GM23338 (cell line): ENCODE results near the gene SHROOM2. TPM values are rescaled to one million over a fixed set of nuclear protein-coding genes. Genes with fewer than 3 reads are reported as not detected.

ENCODE experiments used
- ATAC-seq: fragments of 200-7000 bp; cut with Tn5 transposase; 3 replicates; pipeline ENCODE4 v1.9.1; 2020
- DNase-seq: peaks from one replicate; pipeline ENCODE4 v3.0.0-alpha.2; 2015; ENCODE audit warnings: low spot score
- H2AFZ ChIP-seq: fragments of 200-600 bp; sonication (generic); 2 replicates; pipeline ENCODE4 v1.8.0; 2016; ENCODE audit warnings: antibody characterized with exemption, mild to moderate bottlenecking, moderate library complexity
- H3F3A ChIP-seq: fragments of 200-600 bp; sonication (generic); replicated peaks from 2 replicates; pipeline ENCODE4 v1.8.0; 2017; ENCODE audit warnings: antibody characterized with exemption, mixed run types, low read depth
- H3K27ac ChIP-seq: fragments of 200-600 bp; sonication (generic); 2 replicates; pipeline ENCODE4 v1.6.1; 2016; ENCODE audit warnings: low read depth
- H3K27me3 ChIP-seq: fragments of 200-600 bp; sonication (generic); 2 replicates; pipeline ENCODE4 v1.8.0; 2016; ENCODE audit warnings: mild to moderate bottlenecking, mixed run types, moderate library complexity; ENCODE audit not compliant: insufficient read depth
- H3K36me3 ChIP-seq: fragments of 200-600 bp; sonication (generic); 2 replicates; pipeline ENCODE4 v1.8.0; 2016; ENCODE audit warnings: mild to moderate bottlenecking; ENCODE audit not compliant: insufficient read depth
- H3K4me1 ChIP-seq: fragments of 200-600 bp; sonication (generic); 2 replicates; pipeline ENCODE4 v1.8.0; 2016; ENCODE audit warnings: mild to moderate bottlenecking, moderate library complexity; ENCODE audit not compliant: insufficient read depth
- H3K4me2 ChIP-seq: fragments of 200-600 bp; sonication (generic); 2 replicates; pipeline ENCODE4 v1.7.1; 2017; ENCODE audit warnings: mixed run types
- H3K4me3 ChIP-seq: fragments of 200-600 bp; sonication (generic); 2 replicates; pipeline ENCODE4 v1.6.1; 2016; ENCODE audit warnings: mixed run types
- H3K79me2 ChIP-seq: fragments of 200-600 bp; sonication (generic); replicated peaks from 2 replicates; pipeline ENCODE4 v1.8.0; 2017; ENCODE audit warnings: mild to moderate bottlenecking; ENCODE audit not compliant: insufficient read depth
- H3K9me2 ChIP-seq: fragments of 200-600 bp; sonication (generic); 2 replicates; pipeline ENCODE4 v1.8.0; 2017; ENCODE audit not compliant: insufficient read depth
- H4K20me1 ChIP-seq: fragments of 200-600 bp; sonication (generic); replicated peaks from 2 replicates; pipeline ENCODE4 v1.8.0; 2017; ENCODE audit warnings: mild to moderate bottlenecking; ENCODE audit not compliant: insufficient read depth
- H3K27ac Mint-ChIP-seq: 2 replicates; pipeline ENCODE4 v1.8.0; 2020; ENCODE audit warnings: inconsistent platforms, mild to moderate bottlenecking, moderate library complexity, mixed read lengths
- H3K27me3 Mint-ChIP-seq: 3 replicates; pipeline ENCODE4 v1.8.0; 2022; ENCODE audit warnings: low read depth, mild to moderate bottlenecking, moderate library complexity, mixed read lengths, inconsistent platforms; ENCODE audit not compliant: insufficient read depth, poor library complexity
- H3K36me3 Mint-ChIP-seq: 3 replicates; pipeline ENCODE4 v1.8.0; 2021; ENCODE audit warnings: low read depth, mild to moderate bottlenecking, inconsistent platforms, moderate library complexity, mixed read lengths
- H3K4me1 Mint-ChIP-seq: 3 replicates; pipeline ENCODE4 v1.8.0; 2020; ENCODE audit warnings: mild to moderate bottlenecking, inconsistent platforms, mixed read lengths
- H3K4me3 Mint-ChIP-seq: 3 replicates; pipeline ENCODE4 v1.8.0; 2021; ENCODE audit warnings: moderate library complexity, mild to moderate bottlenecking, inconsistent platforms, mixed read lengths
- H3K9me3 Mint-ChIP-seq: 3 replicates; pipeline ENCODE4 v1.8.0; 2020; ENCODE audit warnings: moderate library complexity, mild to moderate bottlenecking, inconsistent platforms, mixed read lengths
- ETS1 ChIP-seq: IDR thresholded peaks from 2 replicates; pipeline ENCODE4 v1.6.1; 2016; ENCODE audit warnings: antibody characterized with exemption
- EZH2phosphoT487 ChIP-seq: fragments of 200-600 bp; sonication (generic); IDR thresholded peaks from one replicate; pipeline ENCODE4 v1.8.1; 2018; ENCODE audit warnings: antibody characterized with exemption; ENCODE audit not compliant: unreplicated experiment
- NANOG ChIP-seq: IDR thresholded peaks from 2 replicates; pipeline ENCODE4 v1.6.1; 2016; ENCODE audit warnings: antibody characterized with exemption, borderline replicate concordance
- STAT1 ChIP-seq: IDR thresholded peaks from one replicate; pipeline ENCODE4 v1.6.1; 2016; ENCODE audit warnings: antibody characterized with exemption; ENCODE audit not compliant: unreplicated experiment
- ZNF114 ChIP-seq: fragments of 250-450 bp; sonication (Bioruptor Pico); IDR thresholded peaks from 2 replicates; pipeline ENCODE4 v1.5.0; 2020; ENCODE audit warnings: mild to moderate bottlenecking, moderate library complexity
- ZNF331 ChIP-seq: fragments of 250-450 bp; sonication (Bioruptor Pico); IDR thresholded peaks from 2 replicates; pipeline ENCODE4 v1.5.0; 2020; ENCODE audit warnings: low read depth, mild to moderate bottlenecking, moderate library complexity
- ZNF462 ChIP-seq: fragments of 250-450 bp; sonication (Bioruptor Pico); IDR thresholded peaks from 2 replicates; pipeline ENCODE4 v1.5.0; 2020; ENCODE audit warnings: mild to moderate bottlenecking, moderate library complexity
- polyA plus RNA-seq: library from polyadenylated mRNA; unstranded; fragments of >200 nt; fragmentation: Nextera tagmentation; extraction: Ambion mirVana; gene quantifications from 2 replicates; pipeline ENCODE4 v1.2.1, GENCODE V29; 2016
- total RNA-seq: library from RNA; depleted of rRNA; stranded (reverse); fragments of >200 nt; shearing (Covaris generic); gene quantifications from 2 replicates; pipeline ENCODE4 v1.2.3, GENCODE V29; 2014

SHROOM2 gene
- total and polyA plus RNA-seq, 2 experiments from 2014 or later, result 3.5 to 15.8 TPM

- no peak overlapping the region for H3K27ac Mint-ChIP-seq
- peaks cover 5% of the 10 kb centered on the region; the same call in 2 of the 3 replicates for H3K36me3 Mint-ChIP-seq
- no peak for TF ChIP-seq STAT1
- TF ChIP-seq ZNF331 (CRISPR knock-in tag), result no peak
- no peak for TF ChIP-seq ZNF114 (CRISPR knock-in tag)
- no peak for TF ChIP-seq ETS1
- no peak for TF ChIP-seq NANOG
- no peak for TF ChIP-seq ZNF462 (CRISPR knock-in tag)
- no peak for TF ChIP-seq EZH2phosphoT487
- Histone ChIP-seq H3K27me3 (no peaks in the 10 kb centered on the region), H3K27ac (no peak overlapping the region), H3K36me3 (no peaks in the 10 kb centered on the region), H4K20me1 (0 out of 2 replicates have a peak, but pooled peaks cover 2% of the 10 kb centered on the region), H3K79me2 (no peaks in the 10 kb centered on the region), H3K4me2 (no peak overlapping the region), H3K4me1 (no peaks in the 10 kb centered on the region), H3F3A (no peaks in the 10 kb centered on the region), H2AFZ (no peak overlapping the region), H3K4me3 (no peak overlapping the region), H3K9me2 (no peaks in the 10 kb centered on the region)
- no peak overlapping the region for H3K4me3 Mint-ChIP-seq
- ATAC-seq, result no peak
- no peak for DNase-seq
- H3K27me3 Mint-ChIP-seq, result peaks cover 3% of the 10 kb centered on the region
- peaks cover 12% of the 10 kb centered on the region; the same call in 2 of the 3 replicates for H3K4me1 Mint-ChIP-seq
- H3K9me3 Mint-ChIP-seq, result no peaks in the 10 kb centered on the region
Observed at GRCh38 chrX:9887659-9888297, 101.5 kb downstream of the SHROOM2 start.
